ENCODE data around the gene MEIS1. TPM values are rescaled to one million over a fixed set of nuclear protein-coding genes. Genes with fewer than 3 reads are reported as not detected.
A peak's percentile ranks its signal among the peaks of the same experiment; 100 is the strongest.

MEIS1 gene
- total RNA-seq, 1 experiment from 2014 or later, result 0.28 TPM

DNA sequence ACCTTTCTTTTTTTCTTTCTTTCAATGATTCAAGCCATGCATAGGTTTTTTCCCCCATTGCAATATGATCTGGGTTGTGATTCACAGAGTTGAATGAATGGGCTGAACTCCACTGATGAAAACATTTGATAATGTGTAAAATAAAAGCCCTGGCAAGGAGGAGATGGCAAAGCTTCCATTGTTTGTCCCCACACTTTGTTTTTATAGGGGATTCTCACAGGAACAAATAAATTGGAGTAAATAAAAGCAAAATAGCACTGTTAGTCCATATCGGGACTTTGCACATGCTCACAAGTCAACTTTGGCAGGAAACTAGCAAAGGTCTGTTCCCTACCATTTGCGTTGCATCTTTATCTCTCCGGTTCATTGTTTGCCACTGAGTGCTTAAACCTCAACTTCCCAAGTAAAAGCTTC lies 55.7 kb downstream of the MEIS1 start:
- DNase-seq, result no peak
- Histone ChIP-seq H3K27me3 (ENCODE audit: control insufficient read depth, insufficient read depth, low read length) (no peaks in the 10 kb centered on the region), H3K4me3 (ENCODE audit: insufficient read depth, low read depth, low read length) (no peak overlapping the region), H3K36me3 (replicated peaks; ENCODE audit: control insufficient read depth, insufficient read depth, low read length) (no peaks in the 10 kb centered on the region)

DNA sequence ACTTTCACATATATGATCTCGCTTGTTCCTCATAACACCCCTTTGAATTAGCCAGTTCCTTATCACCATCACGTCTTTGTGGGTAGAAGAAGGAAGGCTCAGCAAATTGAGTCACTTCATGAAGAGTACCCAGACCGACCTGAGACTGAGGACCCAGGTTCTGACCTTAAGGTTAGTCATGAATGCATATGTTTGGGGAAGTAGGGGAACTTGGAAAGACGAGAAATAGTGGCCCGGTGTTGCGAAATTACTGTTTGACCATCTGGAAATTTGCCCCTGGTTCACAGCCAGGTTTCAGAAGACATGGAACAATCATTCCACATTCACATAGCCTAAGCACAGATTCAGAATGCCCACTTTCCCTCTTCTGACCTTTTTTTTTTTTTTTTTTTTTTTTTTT lies 59.8 kb downstream of the MEIS1 start:
- Histone ChIP-seq H3K4me3 (ENCODE audit: insufficient read depth, low read depth, low read length) (no peak overlapping the region), H3K27me3 (ENCODE audit: control insufficient read depth, insufficient read depth, low read length) (no peaks in the 10 kb centered on the region), H3K36me3 (replicated peaks; ENCODE audit: control insufficient read depth, insufficient read depth, low read length) (no peaks in the 10 kb centered on the region)
- DNase-seq, result no peak

DNA sequence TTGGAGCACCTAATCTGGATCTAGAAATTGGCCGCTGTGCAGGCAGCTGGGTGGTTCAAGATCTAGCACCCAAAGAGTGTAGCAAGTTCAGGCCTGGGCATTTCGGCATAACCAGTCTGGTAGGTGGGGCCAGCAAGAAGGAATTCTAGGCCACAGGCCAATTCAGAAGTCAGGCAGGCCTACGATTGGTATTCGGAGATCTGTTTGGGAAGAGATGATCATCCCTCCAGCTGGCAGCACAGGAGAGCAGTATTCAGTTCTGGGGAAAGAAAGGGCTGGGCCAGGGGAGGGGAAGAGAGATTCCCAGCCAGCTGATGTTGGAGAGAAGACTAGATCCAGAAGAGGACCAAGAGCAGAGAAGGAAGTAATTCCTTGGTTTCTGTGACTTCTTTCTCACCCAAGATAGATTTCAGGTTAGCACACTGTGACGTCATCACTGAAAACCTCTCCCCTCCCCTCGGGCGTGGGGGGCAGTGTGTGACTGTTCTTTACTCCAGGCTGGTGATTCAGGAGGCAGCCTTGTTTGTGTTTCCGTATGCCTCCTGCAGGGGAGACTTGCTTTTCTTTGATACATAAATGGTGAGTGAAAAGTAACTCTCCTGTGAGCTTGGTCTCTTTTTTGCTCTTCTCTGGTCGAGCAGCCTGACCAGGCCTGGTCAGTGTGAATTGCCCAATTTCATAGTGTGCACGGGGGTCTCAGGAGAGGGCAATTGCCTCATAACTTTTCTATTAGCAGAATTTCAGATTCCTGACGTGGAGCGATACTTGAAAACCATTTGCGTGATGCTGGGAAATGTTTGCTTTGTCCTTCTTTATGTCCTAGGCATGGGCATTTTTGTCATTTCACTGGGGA lies 61.1 kb downstream of the MEIS1 start:
- Histone ChIP-seq H3K4me3 (ENCODE audit: insufficient read depth, low read depth, low read length) (no peak overlapping the region), H3K36me3 (replicated peaks; ENCODE audit: control insufficient read depth, insufficient read depth, low read length) (no peaks in the 10 kb centered on the region), H3K27me3 (ENCODE audit: control insufficient read depth, insufficient read depth, low read length) (no peaks in the 10 kb centered on the region)
- DNase-seq, result peak; percentile 28

DNA sequence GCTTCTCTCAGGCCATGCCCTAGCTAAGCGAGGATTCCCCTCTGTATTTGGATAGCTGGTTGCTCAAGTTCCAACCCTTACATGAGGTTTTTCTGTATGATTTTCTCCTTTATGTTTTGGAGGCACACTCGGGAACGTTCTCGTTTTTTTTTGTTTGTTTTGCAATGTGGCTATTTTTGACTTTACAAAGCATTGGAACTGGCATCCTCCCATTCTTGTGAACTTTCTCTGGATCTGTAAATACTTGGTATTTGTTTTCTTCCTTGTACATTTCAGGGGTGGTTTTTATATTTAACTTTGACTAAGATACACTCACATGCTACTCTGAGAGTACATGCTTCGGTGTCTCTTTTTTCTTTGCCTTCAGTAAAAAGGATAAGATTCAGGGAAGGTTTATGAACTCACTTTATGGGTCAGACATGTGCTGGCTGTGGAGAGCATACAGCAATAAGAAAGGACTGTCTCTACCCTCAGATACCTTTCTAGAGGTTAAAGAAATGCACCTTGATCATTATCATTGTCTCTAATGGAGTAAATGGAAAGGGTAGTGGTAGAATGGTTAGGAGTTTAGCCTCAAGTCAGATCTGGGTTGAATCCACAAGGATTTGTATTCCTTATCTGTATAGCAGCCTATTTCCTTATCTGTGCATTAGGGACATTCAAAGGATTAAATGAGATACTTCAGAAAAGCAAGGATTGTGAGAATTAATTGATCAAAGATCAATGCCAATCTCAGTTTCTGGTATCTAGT lies 61.9 kb downstream of the MEIS1 start:
- no peaks in the 10 kb centered on the region for H3K36me3 ChIP-seq (replicated peaks; ENCODE audit: control insufficient read depth, insufficient read depth, low read length)
- DNase-seq, result no peak
- no peak overlapping the region for H3K4me3 ChIP-seq (ENCODE audit: insufficient read depth, low read depth, low read length)
- no peaks in the 10 kb centered on the region for H3K27me3 ChIP-seq (ENCODE audit: control insufficient read depth, insufficient read depth, low read length)

DNA sequence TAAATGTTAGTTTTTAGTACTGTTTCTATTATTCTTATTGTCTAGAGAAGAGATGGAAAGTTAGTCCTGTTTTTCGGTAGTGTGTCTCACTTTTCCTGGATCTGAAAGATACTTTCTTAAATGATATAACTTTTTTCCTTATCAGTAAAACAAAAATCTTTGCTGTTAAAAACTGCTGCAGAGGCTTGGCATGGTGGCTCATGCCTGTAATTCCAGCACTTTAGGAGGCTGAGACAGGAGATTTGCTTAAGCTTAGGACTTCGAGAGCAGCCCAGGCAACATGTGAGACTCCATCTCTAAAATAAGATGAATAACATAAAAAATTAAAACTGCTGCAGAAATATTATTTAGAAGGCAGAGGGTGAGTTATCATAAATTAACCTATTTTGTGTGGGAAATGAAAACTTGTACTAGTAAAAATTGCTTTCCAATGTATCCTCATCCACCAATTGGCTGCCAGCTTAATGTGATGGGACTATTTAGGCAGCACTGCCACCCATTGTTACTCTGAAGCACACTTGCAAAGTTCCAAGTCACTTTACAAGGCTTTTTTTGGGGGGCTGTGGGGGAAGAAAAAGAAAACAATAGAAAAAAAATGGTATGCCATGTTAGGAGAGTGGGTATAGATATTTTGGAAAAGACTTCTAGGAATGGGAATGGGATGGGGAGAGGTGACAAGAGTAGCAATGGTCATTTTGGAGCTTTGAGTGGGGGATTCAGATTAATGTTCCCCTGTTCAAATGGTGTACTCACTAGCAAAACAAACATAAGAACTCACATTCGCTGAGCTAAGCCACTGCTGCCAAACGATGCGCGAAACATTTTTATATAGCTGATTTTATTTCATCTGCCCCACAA lies 62.7 kb downstream of the MEIS1 start:
- Histone ChIP-seq H3K27me3 (ENCODE audit: control insufficient read depth, insufficient read depth, low read length) (no peaks in the 10 kb centered on the region), H3K36me3 (replicated peaks; ENCODE audit: control insufficient read depth, insufficient read depth, low read length) (no peaks in the 10 kb centered on the region), H3K4me3 (ENCODE audit: insufficient read depth, low read depth, low read length) (no peak overlapping the region)
- no peak for DNase-seq

DNA sequence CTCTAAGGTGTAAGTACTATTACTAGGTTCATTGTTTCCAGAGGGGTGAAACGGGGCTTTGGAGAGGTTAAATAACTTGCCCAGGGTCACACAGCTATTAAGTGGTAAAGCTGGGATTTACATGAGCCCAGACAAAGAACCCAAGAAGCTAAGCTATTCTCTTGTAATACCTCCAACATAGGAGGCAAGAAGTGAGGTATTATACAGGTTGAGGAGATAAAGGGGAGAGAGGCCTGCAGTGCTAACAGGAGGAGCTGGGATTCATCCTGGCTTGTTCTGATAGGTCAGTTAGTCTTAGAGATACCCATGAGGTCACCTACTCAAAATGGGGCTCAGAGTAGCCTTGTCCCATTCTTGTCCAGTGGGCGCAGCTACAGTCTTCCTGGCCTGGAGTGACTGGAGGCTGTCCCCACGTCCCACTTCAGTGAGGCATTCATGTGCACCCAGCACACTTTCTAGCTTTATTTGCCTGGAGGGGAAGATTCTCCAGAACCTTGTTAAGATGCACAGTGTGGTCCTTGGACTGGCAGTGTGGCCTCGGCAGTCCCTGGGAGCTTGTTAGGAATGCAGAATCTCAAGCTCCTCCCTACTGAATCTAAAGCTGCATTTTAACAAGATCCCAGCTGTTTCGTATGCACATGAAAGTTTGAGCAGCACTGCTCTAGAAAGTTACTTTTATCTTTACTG lies 63.5 kb downstream of the MEIS1 start:
- peak; percentile 4 for DNase-seq
- no peak overlapping the region for H3K4me3 ChIP-seq (ENCODE audit: insufficient read depth, low read depth, low read length)
- no peaks in the 10 kb centered on the region for H3K36me3 ChIP-seq (replicated peaks; ENCODE audit: control insufficient read depth, insufficient read depth, low read length)
- H3K27me3 ChIP-seq (ENCODE audit: control insufficient read depth, insufficient read depth, low read length), result no peaks in the 10 kb centered on the region

DNA sequence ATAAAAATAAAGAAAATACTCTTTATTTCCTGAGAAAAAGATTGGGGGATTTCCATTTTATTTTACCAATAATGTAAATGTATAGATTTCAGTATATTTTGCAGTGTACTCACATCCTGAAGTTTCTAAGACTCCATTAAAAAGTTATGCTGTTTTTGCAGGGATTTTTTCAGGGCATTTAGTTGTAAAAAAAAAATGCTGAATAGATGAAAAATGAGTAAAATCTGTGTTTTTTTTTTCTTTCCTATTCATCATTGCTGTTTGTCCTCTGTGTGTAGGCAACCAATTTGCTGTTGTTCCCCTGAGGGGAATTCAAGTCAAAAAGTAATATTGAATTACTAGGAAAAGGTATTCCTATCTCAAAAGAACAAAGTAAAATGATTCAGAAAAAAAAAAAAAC lies 66.3 kb downstream of the MEIS1 start:
- no peaks in the 10 kb centered on the region for H3K36me3 ChIP-seq (replicated peaks; ENCODE audit: control insufficient read depth, insufficient read depth, low read length)
- H3K27me3 ChIP-seq (ENCODE audit: control insufficient read depth, insufficient read depth, low read length), result no peaks in the 10 kb centered on the region
- no peak overlapping the region for H3K4me3 ChIP-seq (ENCODE audit: insufficient read depth, low read depth, low read length)
- no peak for DNase-seq

DNA sequence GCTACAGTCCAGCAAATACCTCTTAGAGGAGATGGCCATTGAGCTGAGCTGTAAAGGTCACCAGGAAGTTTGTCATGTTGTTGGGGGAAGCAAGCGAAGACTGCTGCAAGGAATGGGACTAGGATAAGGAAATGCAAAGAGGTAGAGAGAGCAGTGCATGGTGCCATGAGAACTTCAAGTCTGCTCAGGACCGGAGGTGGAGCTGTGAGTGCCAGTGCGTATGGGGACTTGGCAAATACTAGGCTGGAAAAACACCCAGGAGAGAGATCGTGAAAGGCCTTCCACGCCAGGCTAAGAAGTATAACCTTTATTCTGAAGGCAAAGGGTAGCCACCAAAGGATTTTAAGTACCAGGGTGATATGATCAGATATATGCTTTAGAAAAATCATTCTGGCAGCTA lies 71.3 kb downstream of the MEIS1 start:
- Histone ChIP-seq H3K27me3 (ENCODE audit: control insufficient read depth, insufficient read depth, low read length) (no peaks in the 10 kb centered on the region), H3K36me3 (replicated peaks; ENCODE audit: control insufficient read depth, insufficient read depth, low read length) (no peaks in the 10 kb centered on the region), H3K4me3 (ENCODE audit: insufficient read depth, low read depth, low read length) (no peak overlapping the region)
- no peak for DNase-seq

DNA sequence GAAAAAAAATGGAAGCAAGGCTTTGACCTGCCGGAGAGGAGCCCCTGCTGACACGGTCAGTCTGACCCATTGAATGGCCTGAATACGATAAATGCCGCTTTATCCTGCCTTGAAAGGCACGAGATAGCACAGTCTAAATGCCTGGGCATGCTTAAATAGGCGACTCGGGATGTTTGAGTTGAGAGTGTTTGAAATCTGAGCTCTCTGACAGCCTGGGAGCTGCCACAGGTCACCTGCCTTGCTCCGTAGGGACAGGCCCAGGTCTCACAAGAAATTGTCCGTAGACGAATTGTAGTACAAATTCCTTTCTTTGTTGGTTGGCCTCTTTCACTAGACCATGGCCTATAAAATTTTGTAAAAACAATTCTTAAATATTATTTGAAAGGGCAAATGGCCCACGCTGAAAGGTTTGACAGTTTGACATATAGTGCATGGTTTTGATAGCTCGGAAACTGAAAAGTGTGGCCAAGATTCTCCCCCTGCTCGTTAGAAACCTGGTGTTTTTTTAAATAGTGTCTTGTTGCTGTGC lies 72.8 kb downstream of the MEIS1 start:
- Histone ChIP-seq H3K36me3 (replicated peaks; ENCODE audit: control insufficient read depth, insufficient read depth, low read length) (no peaks in the 10 kb centered on the region), H3K27me3 (ENCODE audit: control insufficient read depth, insufficient read depth, low read length) (no peaks in the 10 kb centered on the region), H3K4me3 (ENCODE audit: insufficient read depth, low read depth, low read length) (no peak overlapping the region)
- DNase-seq, result peak; percentile 40

DNA sequence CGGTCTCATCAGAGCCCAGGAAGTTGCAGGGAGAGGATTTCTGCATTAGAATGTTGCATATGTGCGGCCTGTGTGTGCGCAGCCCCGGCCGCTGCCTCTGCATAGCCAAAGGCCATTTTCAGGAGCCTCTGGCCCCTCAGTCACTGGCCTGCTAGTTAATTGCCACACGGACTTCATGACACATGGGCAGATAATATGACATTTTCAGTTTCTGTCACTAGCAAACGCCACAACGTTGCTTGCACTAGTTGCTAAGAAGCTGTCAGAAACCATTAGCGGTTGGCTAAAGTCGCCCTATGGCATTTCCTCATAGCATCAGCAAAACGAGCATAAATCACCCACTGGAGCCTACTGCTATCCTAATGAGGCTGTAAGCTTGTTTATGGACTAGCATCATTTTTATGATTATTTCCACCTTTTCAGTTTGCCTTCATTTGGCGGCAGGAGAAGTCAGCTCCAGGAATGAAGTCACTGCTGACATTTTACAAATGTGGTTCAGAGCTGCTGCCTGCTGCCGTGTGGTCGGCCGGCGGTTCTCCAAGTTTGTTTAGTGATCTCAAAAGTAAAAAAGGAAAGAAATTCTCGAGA lies 73.7 kb downstream of the MEIS1 start:
- no peak for DNase-seq
- Histone ChIP-seq H3K27me3 (ENCODE audit: control insufficient read depth, insufficient read depth, low read length) (no peaks in the 10 kb centered on the region), H3K4me3 (ENCODE audit: insufficient read depth, low read depth, low read length) (no peak overlapping the region), H3K36me3 (replicated peaks; ENCODE audit: control insufficient read depth, insufficient read depth, low read length) (no peaks in the 10 kb centered on the region)

DNA sequence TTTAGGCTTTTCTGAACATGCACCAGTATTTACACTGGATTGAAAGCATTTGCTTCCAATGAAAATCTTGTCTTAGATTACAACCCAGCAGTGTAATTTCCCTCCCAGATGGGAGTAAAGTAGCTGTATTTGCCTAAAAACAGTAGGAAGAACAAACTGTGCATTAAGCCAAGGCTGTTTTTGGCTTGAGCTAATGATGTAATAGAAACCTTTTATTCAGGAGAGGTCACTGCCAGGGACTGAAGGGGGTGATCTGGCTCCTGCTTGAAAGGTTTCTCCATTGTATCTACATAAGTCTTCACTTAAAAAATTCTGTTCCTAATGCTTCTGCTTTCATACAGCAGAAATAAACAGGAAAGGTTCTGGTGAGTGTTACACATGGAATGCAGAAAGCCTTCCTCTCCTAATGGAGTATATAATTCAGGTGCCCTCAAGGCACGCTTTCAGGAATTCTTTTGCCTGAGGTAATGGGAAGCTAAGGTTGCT lies 74.4 kb downstream of the MEIS1 start:
- no peak for DNase-seq
- no peaks in the 10 kb centered on the region for H3K36me3 ChIP-seq (replicated peaks; ENCODE audit: control insufficient read depth, insufficient read depth, low read length)
- H3K27me3 ChIP-seq (ENCODE audit: control insufficient read depth, insufficient read depth, low read length), result no peaks in the 10 kb centered on the region
- no peak overlapping the region for H3K4me3 ChIP-seq (ENCODE audit: insufficient read depth, low read depth, low read length)

DNA sequence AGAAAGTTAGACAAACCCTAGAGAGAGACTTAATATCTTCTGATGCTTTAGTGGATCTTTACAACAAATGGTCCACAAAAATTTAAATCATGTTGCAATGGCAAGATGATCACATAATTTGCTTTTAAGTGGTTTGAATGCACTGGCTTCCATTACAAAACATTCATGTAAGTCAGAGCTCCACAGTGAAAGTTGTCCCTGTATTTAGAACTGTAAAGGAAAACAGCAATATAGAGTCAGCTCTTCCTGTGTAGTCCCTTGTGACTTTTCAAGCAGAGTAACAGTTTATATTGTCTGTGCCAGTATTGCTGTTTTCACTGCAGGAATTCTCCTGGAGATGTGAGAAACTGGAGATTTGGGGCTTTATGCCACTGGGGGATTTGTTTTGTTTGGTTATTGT lies 77.7 kb downstream of the MEIS1 start:
- Histone ChIP-seq H3K4me3 (ENCODE audit: insufficient read depth, low read depth, low read length) (no peak overlapping the region), H3K27me3 (ENCODE audit: control insufficient read depth, insufficient read depth, low read length) (no peaks in the 10 kb centered on the region), H3K36me3 (replicated peaks; ENCODE audit: control insufficient read depth, insufficient read depth, low read length) (no peaks in the 10 kb centered on the region)
- no peak for DNase-seq

DNA sequence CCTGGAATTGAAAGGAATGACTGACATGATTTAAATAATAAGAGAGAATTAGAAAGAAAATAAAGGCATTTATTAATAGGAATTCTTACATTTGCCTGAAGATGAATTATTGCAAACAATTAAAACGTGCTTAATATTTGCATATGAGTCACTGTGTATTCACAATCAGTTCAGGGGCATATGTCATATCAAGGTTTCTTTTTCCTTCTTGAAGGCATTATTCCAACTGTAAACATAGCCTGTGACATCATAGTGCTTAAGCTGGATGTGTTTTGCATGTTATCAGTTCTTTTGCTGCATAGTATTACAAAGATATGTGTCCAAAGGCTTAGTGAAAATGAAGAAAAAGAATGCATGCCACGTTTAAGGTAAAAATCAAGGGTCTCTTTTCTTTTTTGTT lies 80.8 kb downstream of the MEIS1 start:
- DNase-seq, result no peak
- H3K4me3 ChIP-seq (ENCODE audit: insufficient read depth, low read depth, low read length), result no peak overlapping the region
- H3K27me3 ChIP-seq (ENCODE audit: control insufficient read depth, insufficient read depth, low read length), result no peaks in the 10 kb centered on the region
- H3K36me3 ChIP-seq (replicated peaks; ENCODE audit: control insufficient read depth, insufficient read depth, low read length), result no peaks in the 10 kb centered on the region
